NK-92 (cell line): ENCODE results near the gene CDH4.

Experiments used
- DNase-seq: peaks from one replicate; lab custom pipeline; 2025; ENCODE audit not compliant: unreplicated experiment; lab: John Stamatoyannopoulos, UW

The CDH4 gene

GRCh38 chr20:61895016-61895415 lies 643.0 kb downstream of the CDH4 start:
- no peak for DNase-seq

- DNase-seq = no peak
Measured at GRCh38 chr20:61895686-61896057, 643.6 kb downstream of the CDH4 start.

- DNase-seq = no peak
Measured at GRCh38 chr20:61896058-61896961, 644.2 kb downstream of the CDH4 start.

- no peak for DNase-seq
Measured at GRCh38 chr20:61897401-61898295, 645.6 kb downstream of the CDH4 start.

GRCh38 chr20:61898405-61898804 lies 646.3 kb downstream of the CDH4 start:
- no peak for DNase-seq

- no peak for DNase-seq
Measured at GRCh38 chr20:61900011-61900944, 648.2 kb downstream of the CDH4 start.

GRCh38 chr20:61900945-61901293 lies 648.9 kb downstream of the CDH4 start:
- no peak for DNase-seq

GRCh38 chr20:61901392-61902220 lies 649.5 kb downstream of the CDH4 start:
- DNase-seq = no peak

- DNase-seq = no peak
Measured at GRCh38 chr20:61902221-61902869, 650.3 kb downstream of the CDH4 start.

GRCh38 chr20:61903575-61904340 lies 651.7 kb downstream of the CDH4 start:
- DNase-seq = no peak

GRCh38 chr20:61904456-61904855 lies 652.4 kb downstream of the CDH4 start:
- DNase-seq = no peak

GRCh38 chr20:61905781-61906523 lies 653.9 kb downstream of the CDH4 start:
- DNase-seq = no peak

- no peak for DNase-seq
Measured at GRCh38 chr20:61907081-61907891, 655.2 kb downstream of the CDH4 start.

- DNase-seq = no peak
Measured at GRCh38 chr20:61908057-61909026, 656.3 kb downstream of the CDH4 start.

GRCh38 chr20:61909028-61909427 lies 657.0 kb downstream of the CDH4 start:
- DNase-seq = no peak

GRCh38 chr20:61909821-61910220 lies 657.8 kb downstream of the CDH4 start:
- no peak for DNase-seq
